Caco-2 (cell line): ENCODE data around the gene MBL2. TPM values are rescaled to one million over a fixed set of nuclear protein-coding genes. Genes with fewer than 3 reads are reported as not detected.

Source experiments
- BruUV-seq: library from RNA; stranded (reverse); fragments of 400-500 nt; replicated peaks from 2 replicates; lab custom pipeline; 2021; lab: Mats Ljungman, UMichigan
- CTCF ChIA-PET: fragments of 300-600 bp; sonication (Branson Sonifier 250); formaldehyde crosslinking; loops from one replicate; lab custom pipeline; 2022; ENCODE audit warnings: antibody characterized with exemption; lab: Charles Lee
- POLR2A ChIA-PET: fragments of 300-600 bp; sonication (Branson Sonifier 250); formaldehyde crosslinking; loops from one replicate; lab custom pipeline; 2022; ENCODE audit warnings: antibody characterized with exemption; lab: Charles Lee
- DNase-seq, 2 experiments: peaks; one replicate each; pipeline versions ENCODE4 v3.0.0 to v3.0.0-alpha.2; 2020 to 2022
- H3K27me3 ChIP-seq: replicated peaks from 2 replicates; pipeline ENCODE4 v1.6.0; 2011; ENCODE audit warnings: low read length; ENCODE audit not compliant: control insufficient read depth, insufficient read depth
- H3K36me3 ChIP-seq: 2 replicates; pipeline ENCODE4 v1.5.1; 2011; ENCODE audit warnings: low read length; ENCODE audit not compliant: control insufficient read depth, insufficient read depth
- H3K4me1 ChIP-seq: fragments of 250-450 bp; sonication (Bioruptor Pico); 2 replicates; pipeline ENCODE4 v1.5.1; 2020; ENCODE audit warnings: mild to moderate bottlenecking
- H3K4me3 ChIP-seq: 2 replicates; pipeline ENCODE4 v1.5.1; 2011; ENCODE audit warnings: low read depth, mild to moderate bottlenecking, control low read depth, low read length
- H3K9me3 ChIP-seq: fragments of 250-450 bp; sonication (Bioruptor Pico); 2 replicates; pipeline ENCODE4 v1.5.1; 2020; ENCODE audit warnings: mild to moderate bottlenecking, moderate library complexity
- H3K27ac Mint-ChIP-seq: one replicate; pipeline ENCODE4 v1.8.0; 2022; ENCODE audit warnings: mixed read lengths; ENCODE audit not compliant: unreplicated experiment
- H3K27me3 Mint-ChIP-seq: one replicate; pipeline ENCODE4 v1.8.0; 2022; ENCODE audit warnings: mixed read lengths; ENCODE audit not compliant: insufficient read depth, unreplicated experiment
- H3K36me3 Mint-ChIP-seq: one replicate; pipeline ENCODE4 v1.8.0; 2022; ENCODE audit warnings: mild to moderate bottlenecking, mixed read lengths; ENCODE audit not compliant: insufficient read depth, unreplicated experiment
- H3K4me1 Mint-ChIP-seq: one replicate; pipeline ENCODE4 v1.8.0; 2022; ENCODE audit warnings: low read depth, mixed read lengths; ENCODE audit not compliant: unreplicated experiment
- H3K4me3 Mint-ChIP-seq: one replicate; pipeline ENCODE4 v1.8.0; 2022; ENCODE audit warnings: mild to moderate bottlenecking, moderate library complexity, mixed read lengths; ENCODE audit not compliant: unreplicated experiment
- H3K9me3 Mint-ChIP-seq: one replicate; pipeline ENCODE4 v1.8.0; 2022; ENCODE audit warnings: mixed read lengths; ENCODE audit not compliant: unreplicated experiment
- CTCF ChIP-seq, 2 experiments: fragments of 200-600 bp in 1 of 2; IDR thresholded peaks; 1 replicate in 1 of 2; 2 replicates in 1 of 2; pipeline versions ENCODE4 v1.5.1 to v1.8.0; 2011 to 2022; ENCODE audit warnings: antibody characterized with exemption in 1 of 2, control low read depth in 1 of 2, inconsistent platforms in 1 of 2, low read depth in 1 of 2, low read length in 1 of 2, mild to moderate bottlenecking in 1 of 2, moderate library complexity in 1 of 2; ENCODE audit not compliant: insufficient read depth in 1 of 2, severe bottlenecking in 1 of 2, unreplicated experiment in 1 of 2
- intact Hi-C: fragments of 100-400 bp; cut with micrococcal nuclease; formaldehyde crosslinking; loops from one replicate; pipeline ENCODE4 v1.10.0; 2022; ENCODE audit not compliant: unreplicated experiment
- total RNA-seq: library from RNA; stranded (reverse); gene quantifications from 2 replicates; pipeline ENCODE4 v1.2.3, GENCODE V29; 2022

The MBL2 gene
- total RNA-seq, 1 experiment from 2014 or later, result 0.20 TPM

GRCh38 chr10:52750629-52751028 lies 22.0 kb downstream of the MBL2 start:
- Mint-ChIP-seq H3K27ac (no peak overlapping the region), H3K4me1 (peaks cover 12% of the 10 kb centered on the region), H3K27me3 (no peaks in the 10 kb centered on the region), H3K4me3 (no peak overlapping the region), H3K9me3 (peaks cover 17% of the 10 kb centered on the region), H3K36me3 (no peaks in the 10 kb centered on the region)
- no TSS peak for BruUV-seq
- DNase-seq, result no peak
- Histone ChIP-seq H3K9me3 (0 out of 2 replicates have a peak, but pooled peaks cover 3% of the 10 kb centered on the region), H3K4me3 (no peak overlapping the region), H3K36me3 (no peaks in the 10 kb centered on the region), H3K27me3 (no peaks in the 10 kb centered on the region), H3K4me1 (peaks cover 15% of the 10 kb centered on the region; the same call in 1 of the 2 replicates)
- POLR2A ChIA-PET, result no interaction called here
- intact Hi-C loops, result no loop called here
- CTCF ChIA-PET, result no interaction called here
- no peak for TF ChIP-seq CTCF (IDR thresholded peaks at IDR 0.05; ENCODE audit: insufficient read depth in 1 of 2, low read depth in 1 of 2, low read length in 1 of 2, severe bottlenecking in 1 of 2, unreplicated experiment in 1 of 2)

GRCh38 chr10:52747694-52748093 lies 24.9 kb downstream of the MBL2 start:
- Mint-ChIP-seq H3K9me3 (peaks cover 17% of the 10 kb centered on the region), H3K27me3 (no peaks in the 10 kb centered on the region), H3K4me1 (peaks cover 12% of the 10 kb centered on the region), H3K4me3 (no peak overlapping the region), H3K27ac (no peak overlapping the region), H3K36me3 (no peaks in the 10 kb centered on the region)
- ChIA-PET CTCF (no interaction called here), POLR2A (no interaction called here)
- Histone ChIP-seq H3K9me3 (0 out of 2 replicates have a peak, but pooled peaks cover 3% of the 10 kb centered on the region), H3K36me3 (no peaks in the 10 kb centered on the region), H3K4me3 (no peak overlapping the region), H3K4me1 (peaks cover 7% of the 10 kb centered on the region; the same call in 1 of the 2 replicates), H3K27me3 (no peaks in the 10 kb centered on the region)
- TF ChIP-seq CTCF (IDR thresholded peaks at IDR 0.05; ENCODE audit: insufficient read depth in 1 of 2, low read depth in 1 of 2, low read length in 1 of 2, severe bottlenecking in 1 of 2, unreplicated experiment in 1 of 2), result no peak
- no peak for DNase-seq
- BruUV-seq, result no TSS peak
- intact Hi-C loops, result no loop called here

- Mint-ChIP-seq H3K4me3 (no peak overlapping the region), H3K27me3 (no peaks in the 10 kb centered on the region), H3K9me3 (peaks cover 17% of the 10 kb centered on the region), H3K4me1 (peaks cover 12% of the 10 kb centered on the region), H3K36me3 (no peaks in the 10 kb centered on the region), H3K27ac (no peak overlapping the region)
- ChIA-PET POLR2A (no interaction called here), CTCF (no interaction called here)
- Histone ChIP-seq H3K27me3 (no peaks in the 10 kb centered on the region), H3K36me3 (no peaks in the 10 kb centered on the region), H3K4me3 (no peak overlapping the region), H3K4me1 (peaks cover 7% of the 10 kb centered on the region; the same call in 1 of the 2 replicates), H3K9me3 (0 out of 2 replicates have a peak, but pooled peaks cover 3% of the 10 kb centered on the region)
- BruUV-seq, result no TSS peak
- no peak for TF ChIP-seq CTCF (IDR thresholded peaks at IDR 0.05; ENCODE audit: insufficient read depth in 1 of 2, low read depth in 1 of 2, low read length in 1 of 2, severe bottlenecking in 1 of 2, unreplicated experiment in 1 of 2)
- intact Hi-C loops, result no loop called here
- DNase-seq, result no peak
Measured at GRCh38 chr10:52746169-52746568, 26.4 kb downstream of the MBL2 start.
